ENCODE measurements around the gene EDAR. TPM values are rescaled to one million over a fixed set of nuclear protein-coding genes. Genes with fewer than 3 reads are reported as not detected.

Gene EDAR
- total and polyA plus RNA-seq, 4 experiments from 2014 or later = 3.0 to 6.3 (median 4.6) TPM

DNA sequence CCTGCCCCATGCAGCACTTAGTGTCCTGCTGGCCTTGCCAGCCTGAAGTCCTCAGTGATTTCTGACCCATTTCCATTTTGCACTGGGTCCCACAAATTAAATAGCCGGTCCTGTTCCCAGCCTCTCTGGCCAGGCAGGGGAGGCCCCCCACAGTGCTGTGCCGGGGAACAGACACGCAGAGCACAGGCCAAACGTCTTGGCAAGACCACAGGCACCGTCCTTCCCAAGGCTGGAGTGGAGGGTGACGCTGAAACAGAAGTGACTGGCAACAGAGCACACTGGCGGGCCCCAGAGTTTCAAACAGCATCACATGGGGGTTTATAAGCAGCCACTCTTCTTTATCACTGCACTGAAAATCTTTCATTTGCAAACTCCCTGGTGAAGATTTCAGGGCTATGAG is 52.2 kb downstream of the EDAR start:
- Mint-ChIP-seq H3K36me3 (no peaks in the 10 kb centered on the region), H3K4me3 (peak overlapping the region in 1 of 8 donors; percentile 2), H3K27ac (peak overlapping the region in 1 of 7 donors; percentile 0), H3K27me3 (no peaks in the 10 kb centered on the region), H3K4me1 (peaks cover 11 to 23% (median 18%) of the 10 kb centered on the region in 4 donors), H3K9me3 (no peaks in the 10 kb centered on the region)
- intact Hi-C loops (cut with micrococcal nuclease) = no loop called here
- DNase-seq = no peak
- H3K4me3 ChIP-seq (ENCODE audit: low read length in 2 of 2) = no peak overlapping the region
- H3K27ac ChIP-seq (ENCODE audit: low read depth, low read length) = no peak overlapping the region
- no peaks in the 10 kb centered on the region for H3K9me3 ChIP-seq (ENCODE audit: control insufficient read depth in 1 of 2, low read length in 2 of 2)
- H3K27me3 ChIP-seq (ENCODE audit: insufficient read depth, low read length) = no peaks in the 10 kb centered on the region
- CTCF ChIA-PET (ENCODE audit: partially characterized antibody) = interaction anchor here (1.0 kb wide), 1 partner anchor 9 kb away, joined by 3 read pairs; no protein-coding TSS in a partner anchor
- POLR2A ChIA-PET (ENCODE audit: partially characterized antibody) = no interaction called here
- no peaks in the 10 kb centered on the region for H3K4me1 ChIP-seq (ENCODE audit: insufficient read depth, low read length)
- H3K36me3 ChIP-seq (ENCODE audit: insufficient read depth, low read length) = no peaks in the 10 kb centered on the region

GRCh38 chr2:108936076-108936864 is 52.8 kb downstream of the EDAR start:
- peaks cover 11 to 23% (median 19%) of the 10 kb centered on the region in 4 donors for H3K4me1 Mint-ChIP-seq
- Histone ChIP-seq H3K27me3 (ENCODE audit: insufficient read depth, low read length) (no peaks in the 10 kb centered on the region), H3K9me3 (ENCODE audit: control insufficient read depth in 1 of 2, low read length in 2 of 2) (no peaks in the 10 kb centered on the region), H3K36me3 (ENCODE audit: insufficient read depth, low read length) (no peaks in the 10 kb centered on the region), H3K4me1 (ENCODE audit: insufficient read depth, low read length) (no peaks in the 10 kb centered on the region), H3K27ac (ENCODE audit: low read depth, low read length) (no peak overlapping the region), H3K4me3 (ENCODE audit: low read length in 2 of 2) (no peak overlapping the region)
- intact Hi-C loops (cut with micrococcal nuclease) = no loop called here
- CTCF ChIA-PET (ENCODE audit: partially characterized antibody) = interaction anchor here (1.0 to 1.3 kb wide), 2 partner anchors 9 to 53 kb away, joined by 3 to 4 read pairs; no protein-coding TSS in a partner anchor
- POLR2A ChIA-PET (ENCODE audit: partially characterized antibody) = no interaction called here
- no peak for DNase-seq
- no peak overlapping the region for H3K4me3 Mint-ChIP-seq
- no peaks in the 10 kb centered on the region for H3K27me3 Mint-ChIP-seq
- H3K27ac Mint-ChIP-seq = no peak overlapping the region
- no peaks in the 10 kb centered on the region for H3K9me3 Mint-ChIP-seq
- no peaks in the 10 kb centered on the region for H3K36me3 Mint-ChIP-seq

DNA sequence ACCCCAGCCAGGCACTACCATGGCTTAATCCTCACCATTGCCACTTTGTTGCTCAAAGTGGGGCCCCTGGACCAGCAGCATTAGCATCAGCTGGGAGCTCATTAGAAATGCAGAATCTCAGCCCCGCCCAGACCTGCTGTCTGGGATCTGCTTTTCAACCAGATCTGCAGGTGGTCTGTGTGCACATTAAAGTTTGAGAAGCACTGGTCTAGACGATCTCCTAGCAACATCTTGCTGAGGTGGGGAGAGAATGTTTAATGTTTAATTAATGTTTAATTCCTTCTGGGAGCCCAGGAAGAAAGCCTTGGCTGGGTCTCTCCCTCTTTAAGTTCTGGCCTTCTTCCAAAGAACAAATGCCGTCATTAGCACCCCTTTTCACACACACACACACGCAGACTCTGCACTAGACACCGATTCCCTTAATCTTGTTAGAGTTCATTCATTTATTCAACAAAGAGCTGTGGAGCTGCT is 53.7 kb downstream of the EDAR start:
- H3K9me3 Mint-ChIP-seq = no peaks in the 10 kb centered on the region
- peak overlapping the region in 1 of 7 donors; percentile 77 for H3K27ac Mint-ChIP-seq
- H3K4me1 ChIP-seq (ENCODE audit: insufficient read depth, low read length) = no peaks in the 10 kb centered on the region
- no peaks in the 10 kb centered on the region for H3K27me3 Mint-ChIP-seq
- H3K27ac ChIP-seq (ENCODE audit: low read depth, low read length) = no peak overlapping the region
- H3K27me3 ChIP-seq (ENCODE audit: insufficient read depth, low read length) = no peaks in the 10 kb centered on the region
- no peak overlapping the region for H3K4me3 ChIP-seq (ENCODE audit: low read length in 2 of 2)
- no peak overlapping the region for H3K4me3 Mint-ChIP-seq
- H3K36me3 ChIP-seq (ENCODE audit: insufficient read depth, low read length) = no peaks in the 10 kb centered on the region
- H3K4me1 Mint-ChIP-seq = peaks cover 15 to 23% (median 19%) of the 10 kb centered on the region in 4 donors
- DNase-seq = no peak
- intact Hi-C loops (cut with micrococcal nuclease) = no loop called here
- POLR2A ChIA-PET (ENCODE audit: partially characterized antibody) = no interaction called here
- H3K36me3 Mint-ChIP-seq = no peaks in the 10 kb centered on the region
- CTCF ChIA-PET (ENCODE audit: partially characterized antibody) = interaction anchor here (1.3 kb wide), 1 partner anchor 54 kb away, joined by 4 read pairs; no protein-coding TSS in a partner anchor
- no peaks in the 10 kb centered on the region for H3K9me3 ChIP-seq (ENCODE audit: control insufficient read depth in 1 of 2, low read length in 2 of 2)

DNA sequence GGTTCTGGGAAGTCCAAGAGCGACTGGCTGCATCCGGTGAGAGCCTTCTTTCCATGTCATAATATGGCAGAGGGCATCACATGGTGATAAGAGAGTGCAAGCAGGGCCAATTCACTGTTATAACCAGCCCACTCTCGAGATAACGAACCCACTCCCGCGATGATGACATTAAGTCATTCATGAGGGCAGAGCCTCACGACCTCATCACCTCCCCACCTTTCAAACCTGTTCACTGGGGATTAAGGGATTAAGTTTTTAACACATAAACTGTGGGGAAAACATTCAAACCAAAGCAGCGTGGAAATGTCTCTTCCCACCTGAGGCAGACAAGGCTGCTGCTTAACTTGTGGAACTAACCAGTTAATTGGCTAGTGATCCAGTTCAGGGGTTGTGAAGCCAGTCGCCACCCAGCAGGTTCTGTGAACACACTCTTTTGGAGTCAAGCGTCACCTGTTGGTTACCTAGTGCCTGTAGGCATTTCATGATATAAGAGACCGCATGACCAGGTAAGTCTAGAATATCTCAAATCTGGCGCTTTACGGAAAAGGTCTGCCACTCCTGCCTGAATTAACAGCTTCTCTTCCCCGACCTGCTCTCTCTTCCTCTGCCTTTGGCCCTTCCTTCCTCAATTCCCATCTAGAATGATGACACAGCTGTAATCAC is 54.3 kb downstream of the EDAR start:
- intact Hi-C loops (cut with micrococcal nuclease) = no loop called here
- no peak overlapping the region for H3K27ac ChIP-seq (ENCODE audit: low read depth, low read length)
- Mint-ChIP-seq H3K9me3 (no peaks in the 10 kb centered on the region), H3K4me1 (peaks cover 15 to 21% (median 18%) of the 10 kb centered on the region in 4 donors), H3K27me3 (no peaks in the 10 kb centered on the region), H3K27ac (no peak overlapping the region), H3K4me3 (no peak overlapping the region), H3K36me3 (no peaks in the 10 kb centered on the region)
- no peaks in the 10 kb centered on the region for H3K36me3 ChIP-seq (ENCODE audit: insufficient read depth, low read length)
- CTCF ChIA-PET (ENCODE audit: partially characterized antibody) = no interaction called here
- H3K4me1 ChIP-seq (ENCODE audit: insufficient read depth, low read length) = no peaks in the 10 kb centered on the region
- no peaks in the 10 kb centered on the region for H3K27me3 ChIP-seq (ENCODE audit: insufficient read depth, low read length)
- no peaks in the 10 kb centered on the region for H3K9me3 ChIP-seq (ENCODE audit: control insufficient read depth in 1 of 2, low read length in 2 of 2)
- DNase-seq = no peak
- POLR2A ChIA-PET (ENCODE audit: partially characterized antibody) = no interaction called here
- no peak overlapping the region for H3K4me3 ChIP-seq (ENCODE audit: low read length in 2 of 2)

GRCh38 chr2:108934151-108934550 is 54.9 kb downstream of the EDAR start:
- Histone ChIP-seq H3K27me3 (ENCODE audit: insufficient read depth, low read length) (no peaks in the 10 kb centered on the region), H3K4me1 (ENCODE audit: insufficient read depth, low read length) (no peaks in the 10 kb centered on the region), H3K27ac (ENCODE audit: low read depth, low read length) (no peak overlapping the region), H3K36me3 (ENCODE audit: insufficient read depth, low read length) (no peaks in the 10 kb centered on the region), H3K9me3 (ENCODE audit: control insufficient read depth in 1 of 2, low read length in 2 of 2) (no peaks in the 10 kb centered on the region), H3K4me3 (ENCODE audit: low read length in 2 of 2) (no peak overlapping the region)
- H3K27ac Mint-ChIP-seq = peak overlapping the region in 1 of 7 donors; percentile 37
- ChIA-PET CTCF (ENCODE audit: partially characterized antibody) (no interaction called here), POLR2A (ENCODE audit: partially characterized antibody) (no interaction called here)
- no peaks in the 10 kb centered on the region for H3K27me3 Mint-ChIP-seq
- H3K4me3 Mint-ChIP-seq = no peak overlapping the region
- H3K36me3 Mint-ChIP-seq = no peaks in the 10 kb centered on the region
- intact Hi-C loops (cut with micrococcal nuclease) = no loop called here
- H3K9me3 Mint-ChIP-seq = no peaks in the 10 kb centered on the region
- DNase-seq = no peak
- peaks cover 15 to 18% (median 16%) of the 10 kb centered on the region in 4 donors for H3K4me1 Mint-ChIP-seq

GRCh38 chr2:108933691-108934117 is 55.3 kb downstream of the EDAR start:
- intact Hi-C loops (cut with micrococcal nuclease) = no loop called here
- POLR2A ChIA-PET (ENCODE audit: partially characterized antibody) = no interaction called here

DNA sequence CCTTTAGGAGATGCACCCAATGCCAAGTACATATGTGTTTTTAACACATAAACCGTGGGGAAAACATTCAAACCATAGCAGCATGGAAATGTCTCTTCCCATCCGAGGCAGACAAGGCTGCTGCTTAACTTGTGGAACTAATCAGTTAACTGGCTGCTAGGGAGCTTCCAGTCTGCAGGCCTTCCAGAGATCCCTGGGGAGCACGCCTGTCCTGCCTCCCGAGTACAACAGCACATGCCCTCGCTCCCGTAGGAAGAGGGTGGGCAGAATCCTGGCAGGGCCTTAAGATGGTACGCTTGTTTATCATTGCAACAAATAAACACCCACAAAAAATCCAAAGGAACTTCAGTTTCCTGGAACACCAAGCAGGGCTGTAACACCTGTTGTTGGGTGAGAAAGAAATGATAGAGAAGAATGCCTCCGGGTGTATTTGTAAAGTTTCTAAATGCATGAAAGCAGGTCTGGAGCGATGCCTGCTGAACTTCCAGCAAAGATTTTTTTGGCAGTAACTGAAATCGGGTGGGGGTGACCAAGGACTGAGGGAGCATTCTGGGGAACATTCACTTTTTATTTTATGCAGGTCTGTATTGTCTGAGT is 56.2 kb downstream of the EDAR start:
- ChIA-PET POLR2A (ENCODE audit: partially characterized antibody) (no interaction called here), CTCF (ENCODE audit: partially characterized antibody) (interaction anchor here (1.4 kb wide), 1 partner anchor 9 kb away, joined by 3 read pairs; no protein-coding TSS in a partner anchor)
- Mint-ChIP-seq H3K4me3 (no peak overlapping the region), H3K9me3 (no peaks in the 10 kb centered on the region), H3K27me3 (no peaks in the 10 kb centered on the region), H3K4me1 (peaks cover 12 to 18% (median 15%) of the 10 kb centered on the region in 4 donors), H3K36me3 (no peaks in the 10 kb centered on the region), H3K27ac (peak overlapping the region in 1 of 7 donors; percentile 4)
- no peaks in the 10 kb centered on the region for H3K36me3 ChIP-seq (ENCODE audit: insufficient read depth, low read length)
- H3K4me1 ChIP-seq (ENCODE audit: insufficient read depth, low read length) = peaks cover 7% of the 10 kb centered on the region
- DNase-seq = no peak
- no peak overlapping the region for H3K27ac ChIP-seq (ENCODE audit: low read depth, low read length)
- H3K4me3 ChIP-seq (ENCODE audit: low read length in 2 of 2) = no peak overlapping the region
- no peaks in the 10 kb centered on the region for H3K9me3 ChIP-seq (ENCODE audit: control insufficient read depth in 1 of 2, low read length in 2 of 2)
- intact Hi-C loops (cut with micrococcal nuclease) = no loop called here
- H3K27me3 ChIP-seq (ENCODE audit: insufficient read depth, low read length) = no peaks in the 10 kb centered on the region

More at GRCh38 chr2:108933691-108934117, 55.3 kb downstream of the EDAR start:
- Mint-ChIP-seq H3K36me3 (no peaks in the 10 kb centered on the region), H3K4me3 (no peak overlapping the region), H3K9me3 (no peaks in the 10 kb centered on the region), H3K27me3 (no peaks in the 10 kb centered on the region), H3K27ac (peak overlapping the region in 1 of 7 donors; percentile 7), H3K4me1 (peaks cover 13 to 18% (median 14%) of the 10 kb centered on the region in 4 donors)
- Histone ChIP-seq H3K27ac (ENCODE audit: low read depth, low read length) (no peak overlapping the region), H3K4me1 (ENCODE audit: insufficient read depth, low read length) (peaks cover 1% of the 10 kb centered on the region), H3K36me3 (ENCODE audit: insufficient read depth, low read length) (no peaks in the 10 kb centered on the region), H3K27me3 (ENCODE audit: insufficient read depth, low read length) (no peaks in the 10 kb centered on the region), H3K9me3 (ENCODE audit: control insufficient read depth in 1 of 2, low read length in 2 of 2) (no peaks in the 10 kb centered on the region), H3K4me3 (ENCODE audit: low read length in 2 of 2) (no peak overlapping the region)
- CTCF ChIA-PET (ENCODE audit: partially characterized antibody) = no interaction called here
- DNase-seq = no peak
